Coronary artery (tissue), 2 donors: ENCODE measurements around the gene MAP3K4.

Source experiments
- DNase-seq: peaks from one replicate; pipeline ENCODE4 v3.0.0-alpha.2; 2017; ENCODE audit warnings: low spot score
- H3K27ac ChIP-seq, 2 donors: fragments of 200-600 bp; sonication (generic); one replicate each; pipeline ENCODE4 v1.5.1; 2016 to 2019
- H3K4me3 ChIP-seq: fragments of 200-600 bp; sonication (generic); 2 replicates; pipeline ENCODE4 v1.5.1; 2016; ENCODE audit warnings: mild to moderate bottlenecking, moderate library complexity
- TF ChIP-seq, protein P1 (sequence below): fragments of 200-600 bp; sonication (generic); IDR thresholded peaks from one replicate; pipeline ENCODE4 v1.5.1; 2019; ENCODE audit warnings: antibody characterized with exemption

Gene MAP3K4

DNA sequence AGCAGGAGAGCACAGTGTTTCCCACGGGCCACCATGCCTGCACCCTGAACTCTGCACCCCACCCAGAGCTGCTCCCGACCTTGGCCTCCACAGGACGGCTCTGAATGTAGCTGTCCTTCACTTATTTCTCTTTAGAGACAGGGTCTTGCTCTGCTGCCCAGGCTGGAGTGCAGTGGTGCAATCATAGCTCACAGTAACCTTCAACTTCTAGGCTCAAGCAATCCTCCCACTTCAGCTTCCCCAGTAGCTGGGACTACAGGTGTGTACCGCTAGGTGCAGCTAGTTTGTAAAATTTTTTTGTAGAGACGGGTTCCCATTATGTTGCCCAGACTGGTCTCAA is 151.4 kb downstream of the MAP3K4 start:
- H3K27ac ChIP-seq: no peak overlapping the region
- DNase-seq: no peak
- H3K4me3 ChIP-seq: no peak overlapping the region
- TF ChIP-seq, protein P1, sequence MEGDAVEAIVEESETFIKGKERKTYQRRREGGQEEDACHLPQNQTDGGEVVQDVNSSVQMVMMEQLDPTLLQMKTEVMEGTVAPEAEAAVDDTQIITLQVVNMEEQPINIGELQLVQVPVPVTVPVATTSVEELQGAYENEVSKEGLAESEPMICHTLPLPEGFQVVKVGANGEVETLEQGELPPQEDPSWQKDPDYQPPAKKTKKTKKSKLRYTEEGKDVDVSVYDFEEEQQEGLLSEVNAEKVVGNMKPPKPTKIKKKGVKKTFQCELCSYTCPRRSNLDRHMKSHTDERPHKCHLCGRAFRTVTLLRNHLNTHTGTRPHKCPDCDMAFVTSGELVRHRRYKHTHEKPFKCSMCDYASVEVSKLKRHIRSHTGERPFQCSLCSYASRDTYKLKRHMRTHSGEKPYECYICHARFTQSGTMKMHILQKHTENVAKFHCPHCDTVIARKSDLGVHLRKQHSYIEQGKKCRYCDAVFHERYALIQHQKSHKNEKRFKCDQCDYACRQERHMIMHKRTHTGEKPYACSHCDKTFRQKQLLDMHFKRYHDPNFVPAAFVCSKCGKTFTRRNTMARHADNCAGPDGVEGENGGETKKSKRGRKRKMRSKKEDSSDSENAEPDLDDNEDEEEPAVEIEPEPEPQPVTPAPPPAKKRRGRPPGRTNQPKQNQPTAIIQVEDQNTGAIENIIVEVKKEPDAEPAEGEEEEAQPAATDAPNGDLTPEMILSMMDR: no peak

DNA sequence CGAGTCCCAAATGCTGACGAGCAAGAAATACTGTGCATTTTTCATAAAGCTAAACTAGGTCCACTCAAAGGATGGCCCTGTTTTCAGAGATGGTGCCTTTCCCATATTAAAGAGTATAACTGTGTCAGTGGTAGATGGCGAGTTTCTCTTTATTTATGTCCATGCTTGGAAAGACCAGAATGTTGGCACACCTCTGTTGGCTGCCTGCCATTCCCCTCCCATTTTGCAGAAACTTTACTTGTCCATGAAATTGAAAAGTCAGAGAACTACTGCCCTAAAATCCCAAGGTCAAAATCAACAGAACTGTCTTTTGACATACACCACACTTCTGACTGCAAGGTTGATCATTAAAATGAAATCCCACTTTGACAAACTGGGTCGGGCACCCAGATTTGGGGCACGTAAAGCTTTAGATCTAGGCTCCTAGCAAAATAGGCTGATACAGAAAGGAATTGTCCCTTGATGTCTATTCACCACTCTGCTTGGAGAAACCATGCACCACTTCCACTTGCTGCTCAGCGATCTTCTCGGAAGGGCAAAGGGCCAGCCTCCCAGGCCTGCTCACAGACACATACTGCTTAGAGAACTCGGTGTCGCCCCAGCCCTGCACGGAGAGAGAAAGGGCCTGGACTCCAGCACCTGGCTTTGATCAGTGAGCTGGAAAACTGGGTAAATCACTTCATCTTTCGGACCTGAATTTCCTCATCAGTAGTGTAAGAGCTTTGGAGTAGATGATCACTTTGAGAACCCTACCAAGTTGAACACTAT is 152.3 kb downstream of the MAP3K4 start:
- DNase-seq: no peak
- H3K4me3 ChIP-seq: no peak overlapping the region
- H3K27ac ChIP-seq: no peak overlapping the region
- TF ChIP-seq, protein P1: no peak

DNA sequence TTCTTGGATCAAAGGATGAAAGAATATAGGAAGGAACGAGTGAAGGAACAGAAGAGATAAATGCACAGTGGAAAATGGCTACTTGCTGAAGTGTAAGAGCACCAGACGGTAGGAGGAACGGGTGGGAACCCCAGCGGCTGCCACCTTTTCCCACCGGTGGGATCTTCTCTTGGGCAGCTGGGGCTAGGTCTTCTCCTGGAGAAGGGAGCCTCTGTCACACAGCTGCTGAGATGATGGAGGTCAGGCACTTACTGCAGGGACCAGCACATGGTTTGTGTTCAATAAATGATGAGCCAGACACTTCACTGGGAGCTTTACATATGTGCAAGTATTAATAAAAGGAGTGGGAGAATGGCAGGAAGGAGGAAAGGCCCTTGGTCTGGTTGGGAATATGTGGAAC is 158.6 kb downstream of the MAP3K4 start:
- no peak overlapping the region for H3K4me3 ChIP-seq
- H3K27ac ChIP-seq: no peak overlapping the region
- no peak for DNase-seq
- TF ChIP-seq, protein P1: no peak

DNA sequence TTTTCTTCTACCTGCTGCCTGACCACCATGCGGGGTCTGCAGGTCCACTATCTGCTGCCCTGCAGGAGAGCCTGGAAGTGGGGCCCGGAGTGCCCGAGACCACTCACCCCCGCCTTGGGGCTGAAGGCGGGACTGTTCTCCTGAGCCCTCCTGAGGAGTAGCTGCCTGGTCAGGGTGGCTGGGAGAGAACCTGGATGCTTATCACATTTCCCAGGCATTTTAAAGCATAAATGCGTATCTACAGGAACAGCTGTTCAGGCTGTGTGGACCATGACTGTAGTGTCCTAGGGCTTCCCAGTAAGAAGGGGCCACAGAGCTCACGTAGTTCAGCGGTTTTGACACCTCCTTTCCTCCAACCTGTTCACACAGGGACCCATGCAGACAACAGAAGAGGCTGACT is 159.0 kb downstream of the MAP3K4 start:
- no peak for DNase-seq
- H3K27ac ChIP-seq: no peak overlapping the region
- no peak overlapping the region for H3K4me3 ChIP-seq
- TF ChIP-seq, protein P1: no peak

DNA sequence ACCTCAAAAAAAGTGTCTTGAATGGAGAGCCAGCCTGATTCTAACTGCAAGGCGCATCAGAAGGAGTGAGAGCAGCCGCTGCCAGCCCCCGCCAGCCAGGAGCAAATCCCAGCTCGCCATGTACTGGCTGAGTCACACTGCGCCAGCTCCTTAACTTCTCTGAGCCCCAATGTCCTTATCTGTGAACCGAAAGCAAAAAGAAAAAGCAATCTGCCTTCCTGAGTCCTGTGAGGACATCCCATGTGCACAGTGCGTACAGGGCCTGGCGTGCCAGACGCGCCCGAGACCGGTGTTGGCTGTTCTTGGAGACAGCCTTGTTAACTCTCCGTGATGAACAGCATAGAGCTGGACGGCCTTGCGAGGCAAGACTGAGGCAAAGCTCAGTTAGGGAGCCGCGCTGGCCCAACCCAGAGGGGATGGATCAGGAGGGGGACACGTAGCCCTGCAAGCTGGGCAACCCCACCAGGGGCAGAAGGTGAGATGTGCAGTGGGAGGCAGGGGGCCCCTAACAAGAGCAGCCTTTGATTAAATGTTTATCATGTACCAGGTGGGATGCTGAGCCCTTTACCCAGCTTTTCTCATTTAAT is 159.6 kb downstream of the MAP3K4 start:
- TF ChIP-seq, protein P1: no peak
- Histone ChIP-seq H3K4me3 (no peak overlapping the region), H3K27ac (no peak overlapping the region)
- no peak for DNase-seq

DNA sequence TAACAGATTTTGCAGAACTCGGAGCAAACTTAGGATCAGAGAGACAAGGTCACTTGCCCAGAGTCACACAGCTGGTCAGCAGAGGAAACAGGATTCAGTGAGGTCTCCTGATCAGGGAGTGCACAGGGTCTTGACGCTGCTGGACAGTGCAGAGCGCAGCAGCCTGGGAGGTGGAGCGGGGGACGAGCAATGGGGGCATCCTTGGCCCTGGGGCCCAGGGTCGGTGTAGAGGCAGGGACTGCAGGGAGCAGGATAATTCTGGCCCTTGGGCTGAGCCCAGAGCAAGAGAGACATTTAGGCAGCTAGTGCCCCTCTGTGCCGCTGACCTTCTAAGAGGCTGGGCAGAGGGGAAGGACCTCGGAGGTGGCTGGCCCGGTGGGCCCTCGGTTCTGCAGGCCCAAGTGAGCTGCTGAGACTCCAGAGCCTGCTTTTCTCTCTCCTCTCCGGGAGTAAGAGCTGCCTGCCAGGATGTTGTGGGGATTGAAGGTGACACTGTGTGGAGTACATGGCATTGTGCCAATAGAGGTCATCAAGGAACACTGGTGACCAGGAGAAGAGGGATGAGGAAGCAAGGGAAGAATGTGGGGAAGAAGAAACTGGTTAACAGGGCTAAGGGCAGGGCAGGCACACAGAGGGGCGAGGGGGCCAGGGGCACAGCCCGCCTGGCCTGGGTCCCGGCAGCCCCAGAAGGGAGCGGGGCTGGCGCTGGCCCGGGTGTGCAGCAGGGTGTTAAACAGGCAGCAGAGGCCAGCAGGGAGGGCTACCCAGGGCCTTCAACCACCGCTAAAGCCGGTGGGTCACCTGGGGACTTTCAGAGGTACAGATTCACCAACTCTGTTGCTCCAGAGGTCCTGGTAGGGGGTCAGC is 160.3 kb downstream of the MAP3K4 start:
- TF ChIP-seq, protein P1: no peak
- no peak for DNase-seq
- Histone ChIP-seq H3K4me3 (no peak overlapping the region), H3K27ac (no peak overlapping the region)
